NCI-H2171 treated with DMSO at 0.1 percent for 48 hours (cell line): ENCODE data around the gene CLDN16.

Source experiments
- DNase-seq: peaks from one replicate; lab custom pipeline; 2025; lab: John Stamatoyannopoulos, UW

The CLDN16 gene

DNA sequence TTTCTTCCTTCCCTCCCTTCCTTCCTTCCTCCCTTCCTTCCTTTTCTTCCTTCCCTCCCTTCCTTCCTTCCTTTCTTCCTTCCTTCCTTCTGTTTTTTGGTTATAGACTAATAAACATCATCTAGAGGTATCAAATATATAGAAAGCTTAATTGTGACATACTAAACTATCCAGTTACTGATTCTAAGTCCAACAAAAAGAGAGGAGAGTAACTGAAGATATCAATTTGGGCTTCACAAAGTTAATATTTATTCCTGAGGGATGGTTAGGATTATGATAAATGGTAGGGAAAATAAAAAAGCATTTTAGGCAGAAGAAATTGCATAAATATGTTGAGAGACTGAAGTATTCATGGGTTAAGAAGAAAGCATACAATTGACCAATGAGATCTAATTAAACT is 7.8 kb upstream of the CLDN16 start:
- no peak for DNase-seq

GRCh38 chr3:190381441-190381840 is 6.5 kb upstream of the CLDN16 start:
- DNase-seq = no peak

GRCh38 chr3:190382082-190382481 is 5.9 kb upstream of the CLDN16 start:
- no peak for DNase-seq

- no peak for DNase-seq
These were observed 3.6 kb upstream of the CLDN16 start for GRCh38 chr3:190384309-190384756.

GRCh38 chr3:190385731-190386688 is 2.0 kb upstream of the CLDN16 start:
- DNase-seq = no peak

DNA sequence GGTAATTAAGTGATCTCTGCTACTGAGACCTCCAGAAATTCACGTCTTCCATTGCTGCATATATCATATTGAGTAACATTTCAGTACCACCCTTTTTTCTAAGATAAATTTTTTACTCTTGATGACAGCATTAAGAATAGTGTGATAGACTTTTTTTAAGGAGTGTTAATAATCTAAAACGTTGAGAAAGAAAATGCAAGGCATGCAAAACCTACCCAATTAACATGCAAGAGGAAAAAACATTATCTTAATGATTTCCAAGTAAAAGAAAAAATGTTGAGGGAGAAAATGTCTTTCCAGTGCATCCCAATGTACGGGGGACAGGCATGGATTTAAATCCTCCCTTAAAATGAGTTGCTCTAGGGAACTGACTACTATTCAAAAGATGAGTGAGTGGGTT is 740 bp downstream of the CLDN16 start:
- DNase-seq = no peak

- DNase-seq = no peak
These were observed 8.0 kb downstream of the CLDN16 start for GRCh38 chr3:190396001-190396400.

DNA sequence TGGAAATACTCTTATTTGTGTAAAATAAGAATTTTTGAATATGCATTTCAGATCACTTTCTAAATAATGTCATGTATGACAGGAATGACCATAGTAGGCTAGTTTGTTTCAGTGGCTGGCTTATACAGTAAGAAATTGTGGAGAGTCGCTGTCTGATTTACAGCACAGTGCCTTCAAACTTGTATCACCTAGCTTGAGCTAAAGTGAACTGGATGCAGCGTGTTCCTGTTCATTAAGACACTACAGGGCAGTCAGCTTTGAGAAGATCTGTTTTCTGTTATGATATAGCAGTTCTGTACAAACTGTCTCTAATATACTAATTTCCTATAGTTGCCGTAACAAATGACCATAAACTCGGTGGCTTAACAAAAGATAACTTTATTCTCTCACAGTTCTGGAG is 9.9 kb downstream of the CLDN16 start:
- no peak for DNase-seq

GRCh38 chr3:190399677-190400076 is 11.7 kb downstream of the CLDN16 start:
- DNase-seq = no peak

GRCh38 chr3:190401963-190402362 is 14.0 kb downstream of the CLDN16 start:
- no peak for DNase-seq

DNA sequence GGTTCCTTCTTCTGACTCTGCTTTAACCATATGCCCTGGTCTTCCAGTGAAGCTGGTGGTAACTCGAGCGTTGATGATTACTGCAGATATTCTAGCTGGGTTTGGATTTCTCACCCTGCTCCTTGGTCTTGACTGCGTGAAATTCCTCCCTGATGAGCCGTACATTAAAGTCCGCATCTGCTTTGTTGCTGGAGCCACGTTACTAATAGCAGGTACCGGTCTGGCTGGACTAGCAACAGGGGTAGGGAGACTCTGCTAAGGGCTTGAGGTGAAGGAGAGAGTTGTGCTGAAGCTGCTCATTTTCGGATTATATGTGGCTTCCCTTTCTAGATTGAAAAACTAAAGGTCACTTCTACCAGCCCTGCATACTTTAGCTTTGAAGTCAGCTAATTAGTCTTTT is 16.8 kb downstream of the CLDN16 start:
- no peak for DNase-seq

GRCh38 chr3:190414297-190414696 is 26.3 kb downstream of the CLDN16 start:
- no peak for DNase-seq

DNA sequence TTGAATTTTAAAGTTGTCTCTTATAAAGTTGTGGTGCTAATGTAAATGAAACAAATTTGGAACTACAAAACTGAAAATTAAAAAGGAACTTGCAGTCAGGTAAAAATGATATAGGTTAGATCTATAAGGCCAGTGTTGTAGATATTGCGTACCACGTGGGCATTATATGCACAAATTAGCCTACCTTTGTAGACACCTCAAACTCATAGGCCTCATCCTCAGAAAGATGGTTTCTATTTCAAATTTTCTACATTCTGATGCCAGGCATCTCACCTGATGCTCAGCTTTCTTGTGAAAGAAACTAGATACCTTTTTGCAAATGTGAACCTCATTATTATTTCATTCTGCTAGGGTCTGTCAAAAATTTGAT is 36.1 kb downstream of the CLDN16 start:
- no peak for DNase-seq

- peak; percentile 82 for DNase-seq
These were observed 36.8 kb downstream of the CLDN16 start for GRCh38 chr3:190424478-190425439.

GRCh38 chr3:190425833-190426232 is 37.9 kb downstream of the CLDN16 start:
- no peak for DNase-seq

GRCh38 chr3:190426806-190427507 is 39.0 kb downstream of the CLDN16 start:
- DNase-seq = no peak

DNA sequence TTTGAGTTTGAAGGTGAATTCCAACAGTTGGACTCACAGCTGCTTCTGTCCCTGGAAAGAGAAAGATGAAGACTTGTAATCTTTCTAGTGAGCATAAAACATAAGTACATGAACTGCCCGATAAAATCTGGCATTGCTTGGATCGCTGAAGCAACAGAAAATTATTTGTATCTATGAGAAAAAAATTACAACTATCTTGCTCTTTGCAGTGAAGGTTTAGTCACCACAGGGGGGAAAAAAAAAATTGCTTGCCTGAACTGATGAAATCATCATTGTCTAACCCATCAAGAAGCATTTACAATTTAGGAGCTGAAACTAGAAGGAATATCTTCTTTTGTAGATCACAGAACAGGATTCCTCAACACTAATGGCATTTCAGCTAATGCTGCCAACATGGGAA is 41.7 kb downstream of the CLDN16 start:
- no peak for DNase-seq

- no peak for DNase-seq
These were observed 42.9 kb downstream of the CLDN16 start for GRCh38 chr3:190430906-190431305.

DNA sequence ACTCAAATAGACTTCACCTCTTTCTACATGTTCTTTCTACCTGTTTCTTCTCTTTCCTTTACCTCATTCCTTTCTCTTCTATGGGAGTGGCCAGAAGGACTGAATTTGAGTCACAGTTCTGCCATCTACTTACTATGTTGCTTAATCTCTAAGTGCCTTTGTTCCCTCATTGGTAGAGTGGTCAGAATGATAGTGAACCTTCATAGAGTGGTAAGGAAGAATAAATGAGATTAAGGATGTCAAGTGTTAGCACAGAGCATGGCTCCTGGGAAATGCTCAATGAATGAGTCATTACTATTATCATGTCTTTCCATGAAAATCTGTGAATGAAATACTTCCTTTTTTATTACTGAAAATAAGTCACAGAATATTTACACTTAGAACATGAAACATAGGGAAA is 44.3 kb downstream of the CLDN16 start:
- no peak for DNase-seq

DNA sequence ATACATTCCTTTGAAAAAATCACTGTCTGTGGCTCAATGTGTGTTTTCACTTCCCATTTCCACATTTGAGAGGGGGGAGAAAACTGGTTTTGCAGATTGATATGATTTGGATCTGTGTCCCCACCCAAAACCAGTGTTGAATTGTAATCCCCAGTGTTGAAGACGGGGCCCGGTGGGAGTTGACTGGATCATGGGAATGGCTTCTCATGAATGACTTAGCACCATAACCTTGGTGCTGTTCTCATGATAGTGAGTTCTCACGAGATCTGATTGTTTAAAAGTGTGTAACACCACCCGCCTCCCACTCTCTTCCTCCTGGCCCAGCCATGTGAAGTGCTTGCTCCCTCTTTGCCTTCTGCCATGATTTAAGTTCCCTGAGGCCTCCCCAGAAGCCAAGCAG is 45.7 kb downstream of the CLDN16 start:
- no peak for DNase-seq

DNA sequence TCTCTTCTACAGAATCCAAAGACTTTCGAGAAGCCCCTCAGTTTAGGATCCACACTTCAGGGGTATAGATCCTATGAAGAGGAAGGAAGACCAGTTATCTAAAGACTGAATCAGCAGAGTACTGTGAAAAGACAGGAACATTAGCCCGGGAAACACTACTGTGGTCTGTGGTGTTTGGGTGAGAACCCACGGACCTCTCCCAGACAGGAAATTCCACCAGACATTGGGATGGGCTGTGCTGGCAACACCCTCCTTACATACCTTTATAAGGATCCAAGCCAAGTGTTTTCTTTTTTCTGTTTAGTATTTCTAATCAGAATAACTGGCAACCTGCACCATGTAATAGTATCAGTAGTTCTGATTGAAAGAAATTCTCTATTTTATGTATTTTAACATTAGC is 47.7 kb downstream of the CLDN16 start:
- DNase-seq = no peak

DNA sequence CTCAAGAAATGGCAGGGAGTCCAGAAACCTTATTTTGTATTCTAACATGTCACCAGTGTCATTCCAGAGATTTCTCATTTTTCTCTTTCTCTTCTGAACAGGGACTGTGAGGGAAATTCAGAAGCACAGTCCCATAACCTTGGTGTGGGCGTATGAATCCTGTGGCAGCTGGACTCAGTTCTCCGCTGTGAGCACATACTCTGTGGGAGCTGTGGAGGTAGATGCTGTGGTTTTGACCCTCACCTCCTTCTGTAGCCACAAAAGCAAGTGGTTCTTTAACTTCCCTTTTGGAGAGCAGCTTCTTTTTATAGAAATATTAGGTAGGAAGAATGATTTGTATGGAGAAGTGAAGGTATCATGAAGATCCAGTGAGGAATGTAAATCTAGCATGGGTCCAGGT is 48.4 kb downstream of the CLDN16 start:
- DNase-seq = no peak
